ENCODE data around the gene COL9A3. TPM values are rescaled to one million over a fixed set of nuclear protein-coding genes. Genes with fewer than 3 reads are reported as not detected.

Gene COL9A3
- total RNA-seq, 1 donor = not detected

GRCh38 chr20:62829231-62830230, 12.7 kb downstream of the COL9A3 start:
- Histone ChIP-seq H3K4me2 (ENCODE audit: insufficient read depth, low read length) (no peak overlapping the region), H3K9me3 (ENCODE audit: low read depth, low read length) (no peaks in the 10 kb centered on the region), H2AFZ (ENCODE audit: low read length) (no peak overlapping the region), H3K4me3 (ENCODE audit: insufficient read depth, low read length) (no peak overlapping the region), H3K27me3 (ENCODE audit: insufficient read depth, low read length) (peaks cover 60% of the 10 kb centered on the region), H3K79me2 (ENCODE audit: insufficient read depth, low read length) (no peaks in the 10 kb centered on the region), H3K4me1 (ENCODE audit: insufficient read depth, low read length) (peaks cover 3% of the 10 kb centered on the region), H3K36me3 (ENCODE audit: insufficient read depth, low read length) (no peaks in the 10 kb centered on the region), H3K27ac (ENCODE audit: low read depth, low read length) (no peak overlapping the region), H4K20me1 (ENCODE audit: insufficient read depth, low read length) (no peaks in the 10 kb centered on the region)
- peak; percentile 90 for DNase-seq (ENCODE audit: insufficient read length, low spot score, missing footprints)
- no peak for TF ChIP-seq CTCF (IDR thresholded peaks at IDR 0.05; ENCODE audit: extremely low read depth, low read depth, low read length)

DNA sequence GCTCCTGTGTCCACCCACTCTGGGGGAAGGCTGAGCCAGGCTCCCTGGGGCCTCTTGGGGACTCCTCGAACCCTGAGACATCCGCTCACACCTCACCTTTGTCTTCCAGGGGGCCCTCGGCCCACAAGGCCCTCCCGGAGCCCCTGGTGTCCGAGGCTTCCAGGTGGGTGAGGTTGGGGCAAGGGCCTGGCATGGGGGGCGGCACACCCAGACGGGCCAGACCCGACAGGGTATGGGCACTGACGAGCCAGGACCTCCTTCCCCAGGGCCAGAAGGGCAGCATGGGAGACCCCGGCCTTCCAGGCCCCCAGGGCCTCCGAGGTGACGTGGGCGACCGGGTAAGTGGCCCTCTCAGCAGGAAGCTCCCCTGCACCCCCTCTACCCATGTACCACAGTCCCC, 13.4 kb downstream of the COL9A3 start:
- Histone ChIP-seq H3K4me3 (ENCODE audit: insufficient read depth, low read length) (no peak overlapping the region), H2AFZ (ENCODE audit: low read length) (no peak overlapping the region), H3K27me3 (ENCODE audit: insufficient read depth, low read length) (peaks cover 64% of the 10 kb centered on the region), H3K4me2 (ENCODE audit: insufficient read depth, low read length) (no peak overlapping the region), H3K4me1 (ENCODE audit: insufficient read depth, low read length) (no peaks in the 10 kb centered on the region), H3K79me2 (ENCODE audit: insufficient read depth, low read length) (no peaks in the 10 kb centered on the region), H4K20me1 (ENCODE audit: insufficient read depth, low read length) (no peaks in the 10 kb centered on the region), H3K27ac (ENCODE audit: low read depth, low read length) (no peak overlapping the region), H3K36me3 (ENCODE audit: insufficient read depth, low read length) (no peaks in the 10 kb centered on the region), H3K9me3 (ENCODE audit: low read depth, low read length) (no peaks in the 10 kb centered on the region)
- no peak for TF ChIP-seq CTCF (IDR thresholded peaks at IDR 0.05; ENCODE audit: extremely low read depth, low read depth, low read length)
- peak; percentile 62 for DNase-seq (ENCODE audit: insufficient read length, low spot score, missing footprints)

DNA sequence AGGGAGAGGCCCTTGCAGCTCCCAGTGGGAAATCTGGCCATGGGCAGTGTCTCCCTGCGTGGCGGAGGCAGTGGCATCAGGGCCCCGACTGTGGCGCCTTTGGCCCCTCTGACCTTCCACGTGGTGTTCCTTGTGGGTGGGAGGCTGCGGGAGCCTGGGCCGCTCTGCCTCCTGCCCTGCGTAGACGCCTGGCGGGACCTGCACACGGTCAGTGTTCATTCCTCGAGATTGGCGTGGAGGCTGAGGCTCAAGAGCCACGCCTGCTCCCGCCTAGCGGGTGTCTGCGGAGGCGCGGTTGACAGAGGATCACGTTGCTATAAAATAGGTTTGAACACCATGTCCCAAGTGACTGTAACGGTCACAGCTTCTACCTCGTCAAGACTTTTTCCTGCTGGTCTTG, 14.0 kb downstream of the COL9A3 start:
- Histone ChIP-seq H3K4me3 (ENCODE audit: insufficient read depth, low read length) (no peak overlapping the region), H3K27ac (ENCODE audit: low read depth, low read length) (no peak overlapping the region)
- peak; percentile 57 for DNase-seq (ENCODE audit: insufficient read length, low spot score, missing footprints)

More for the DNA sequence above, 14.0 kb downstream of the COL9A3 start:
- Histone ChIP-seq H3K4me2 (ENCODE audit: insufficient read depth, low read length) (no peak overlapping the region), H3K36me3 (ENCODE audit: insufficient read depth, low read length) (no peaks in the 10 kb centered on the region), H2AFZ (ENCODE audit: low read length) (no peak overlapping the region), H3K27me3 (ENCODE audit: insufficient read depth, low read length) (peaks cover 68% of the 10 kb centered on the region), H3K4me1 (ENCODE audit: insufficient read depth, low read length) (no peaks in the 10 kb centered on the region), H3K9me3 (ENCODE audit: low read depth, low read length) (no peaks in the 10 kb centered on the region), H4K20me1 (ENCODE audit: insufficient read depth, low read length) (no peaks in the 10 kb centered on the region), H3K79me2 (ENCODE audit: insufficient read depth, low read length) (no peaks in the 10 kb centered on the region)
- TF ChIP-seq CTCF (IDR thresholded peaks at IDR 0.05; ENCODE audit: extremely low read depth, low read depth, low read length) = no peak
